Rectal smooth muscle tissue (tissue), 1 donor: Measurements from ENCODE around the gene MRPL46.
A peak's percentile ranks its signal among the peaks of the same experiment; 100 is the strongest.
"Not testable (repeated sequence)": the region's sequence is repeated elsewhere in the genome, so short reads cannot be mapped to it uniquely, and the experiment has no call there.

ENCODE experiments used
- H3K27ac ChIP-seq: one replicate; pipeline ENCODE4 v1.7.0; 2013; ENCODE audit warnings: low read depth, low read length, inconsistent platforms
- H3K27me3 ChIP-seq: one replicate; pipeline ENCODE4 v1.7.0; 2013; ENCODE audit warnings: low read length; ENCODE audit not compliant: control insufficient read depth, insufficient read depth
- H3K36me3 ChIP-seq: one replicate; pipeline ENCODE4 v1.7.0; 2013; ENCODE audit warnings: low read length; ENCODE audit not compliant: control insufficient read depth, insufficient read depth
- H3K4me1 ChIP-seq: one replicate; pipeline ENCODE4 v1.7.0; 2013; ENCODE audit warnings: low read length; ENCODE audit not compliant: control insufficient read depth, insufficient read depth
- H3K4me3 ChIP-seq: one replicate; pipeline ENCODE4 v1.7.0; 2013; ENCODE audit warnings: low read length
- H3K9ac ChIP-seq: one replicate; pipeline ENCODE4 v1.7.0; 2013; ENCODE audit warnings: low read length

Gene MRPL46

GRCh38 chr15:88473661-88474293 lies 6.6 kb upstream of the MRPL46 start:
- H3K27ac ChIP-seq, H3K9ac ChIP-seq, H3K27me3 ChIP-seq, H3K4me1 ChIP-seq, H3K4me3 ChIP-seq: not testable (repeated sequence)
- peaks cover 14% of the 10 kb centered on the region for H3K36me3 ChIP-seq

DNA sequence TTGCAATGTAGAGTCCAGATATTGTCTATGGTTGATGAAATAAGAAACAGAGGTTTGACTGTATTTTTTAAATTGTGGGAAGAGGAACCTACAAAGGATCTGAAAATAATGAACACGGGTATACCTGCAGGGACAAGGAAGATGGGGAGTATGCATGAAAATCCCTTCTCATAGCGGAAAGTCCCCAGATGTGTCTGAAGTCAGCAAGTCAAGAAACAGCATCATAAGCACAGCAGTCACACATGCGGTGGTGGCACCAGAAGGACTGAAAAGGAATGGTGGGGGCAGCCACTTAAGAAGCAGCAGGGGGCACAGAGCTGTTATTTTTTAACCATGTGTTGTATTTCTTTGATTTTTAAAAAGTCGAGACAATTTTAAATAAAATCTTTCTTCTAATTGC lies 5.0 kb upstream of the MRPL46 start:
- H3K9ac ChIP-seq: no peak overlapping the region
- H3K27ac ChIP-seq: no peak overlapping the region
- peaks cover 7% of the 10 kb centered on the region for H3K4me1 ChIP-seq
- H3K27me3 ChIP-seq: no peaks in the 10 kb centered on the region
- H3K4me3 ChIP-seq: no peak overlapping the region
- peaks cover 6% of the 10 kb centered on the region for H3K36me3 ChIP-seq

GRCh38 chr15:88470625-88471372 lies 3.6 kb upstream of the MRPL46 start:
- no peak overlapping the region for H3K27ac ChIP-seq
- H3K4me3 ChIP-seq: no peak overlapping the region
- H3K9ac ChIP-seq: no peak overlapping the region
- H3K36me3 ChIP-seq: peaks cover 6% of the 10 kb centered on the region
- H3K4me1 ChIP-seq: peaks cover 4% of the 10 kb centered on the region
- H3K27me3 ChIP-seq: no peaks in the 10 kb centered on the region

- no peak overlapping the region for H3K27ac ChIP-seq
- no peaks in the 10 kb centered on the region for H3K27me3 ChIP-seq
- H3K36me3 ChIP-seq: peaks cover 6% of the 10 kb centered on the region
Measured at GRCh38 chr15:88469321-88469720, 2.1 kb upstream of the MRPL46 start.

DNA sequence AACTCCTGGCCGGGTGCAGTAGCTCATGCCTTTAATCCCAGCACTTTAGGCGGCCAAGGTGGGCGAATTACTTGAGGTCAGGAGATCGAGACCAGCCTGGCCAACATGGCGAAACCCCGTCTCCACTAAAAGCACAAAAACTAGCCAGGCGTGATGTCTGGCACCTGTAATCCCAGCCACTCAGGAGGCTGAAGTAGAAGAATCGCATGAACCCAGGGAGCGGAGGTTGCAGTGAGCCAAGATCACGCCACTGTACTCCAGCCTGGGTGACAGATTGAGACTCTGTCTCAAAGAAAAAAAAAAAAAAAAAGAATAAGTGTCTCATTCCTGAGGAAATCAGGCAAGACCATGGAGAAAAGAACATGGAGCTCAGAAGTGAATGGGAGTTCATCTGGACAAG lies 1.5 kb upstream of the MRPL46 start:
- H3K4me3 ChIP-seq, H3K27ac ChIP-seq, H3K27me3 ChIP-seq, H3K9ac ChIP-seq, H3K4me1 ChIP-seq: not testable (repeated sequence)
- peaks cover 10% of the 10 kb centered on the region for H3K36me3 ChIP-seq

More at GRCh38 chr15:88469321-88469720, 2.1 kb upstream of the MRPL46 start:
- Histone ChIP-seq H3K4me1 (peaks cover 4% of the 10 kb centered on the region), H3K9ac (no peak overlapping the region), H3K4me3 (no peak overlapping the region)

DNA sequence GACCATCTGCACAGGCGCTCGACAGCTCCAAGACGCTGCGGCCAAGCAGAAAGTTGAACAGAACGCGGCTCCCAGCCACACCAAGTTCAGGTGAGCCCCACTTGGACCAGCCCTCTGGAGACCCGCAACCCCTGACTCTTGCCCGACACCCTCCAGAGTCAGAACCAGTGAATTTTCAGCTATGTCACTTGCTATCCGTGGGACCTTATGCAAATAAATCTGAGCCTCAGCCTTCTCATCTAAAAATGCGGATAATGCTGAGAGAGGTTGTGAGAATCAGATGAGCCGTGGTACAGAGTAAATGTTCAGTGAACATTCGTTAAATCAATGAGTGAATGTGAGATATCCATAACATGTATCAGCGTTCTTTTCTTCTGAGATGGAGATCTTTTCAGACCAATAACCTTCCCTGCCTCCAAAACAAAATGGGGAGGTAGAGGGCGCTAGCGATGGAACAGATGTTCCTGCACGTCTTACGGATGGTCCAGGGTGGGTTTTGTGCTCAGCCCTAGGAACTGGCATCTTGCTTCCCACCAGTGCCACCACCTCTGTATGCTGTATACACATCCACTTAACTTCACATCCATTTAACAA lies 844 bp upstream of the MRPL46 start:
- H3K27me3 ChIP-seq: no peaks in the 10 kb centered on the region
- H3K36me3 ChIP-seq: peaks cover 6% of the 10 kb centered on the region
- H3K27ac ChIP-seq: peak overlapping the region; percentile 90
- peak overlapping the region; percentile 12 for H3K9ac ChIP-seq
- peaks cover 4% of the 10 kb centered on the region for H3K4me1 ChIP-seq
- peak overlapping the region; percentile 95 for H3K4me3 ChIP-seq

DNA sequence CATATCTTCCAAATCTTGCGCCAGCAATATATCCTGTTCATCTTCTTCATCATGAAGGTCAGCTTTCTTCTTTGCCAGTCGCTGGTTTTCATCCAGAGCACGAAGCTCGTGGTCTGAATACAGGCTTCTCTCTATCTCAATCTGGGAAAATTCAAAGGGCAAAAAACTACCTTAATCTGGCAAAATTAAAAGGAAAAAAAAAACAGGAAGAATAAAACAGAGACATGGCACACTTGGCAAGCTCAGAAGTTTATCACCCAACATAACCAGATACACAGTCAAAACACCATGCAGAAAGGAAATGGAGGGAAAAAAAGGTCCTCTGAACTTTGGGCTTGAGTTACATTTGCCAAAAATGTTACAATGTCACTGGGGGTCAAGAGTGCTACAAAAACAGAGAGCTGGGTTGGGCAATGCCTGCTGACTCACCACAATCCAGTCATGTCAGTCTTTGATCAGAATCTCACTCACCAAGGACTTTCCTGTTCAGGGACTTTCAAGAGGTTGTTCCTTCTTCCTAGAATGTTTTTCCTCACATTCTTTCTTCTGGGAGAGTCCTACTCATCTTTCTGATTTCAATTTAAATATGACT lies 1.5 kb downstream of the MRPL46 start:
- H3K4me3 ChIP-seq: no peak overlapping the region
- H3K9ac ChIP-seq: no peak overlapping the region
- peaks cover 4% of the 10 kb centered on the region for H3K4me1 ChIP-seq
- H3K36me3 ChIP-seq: peaks cover 11% of the 10 kb centered on the region
- H3K27me3 ChIP-seq: no peaks in the 10 kb centered on the region
- H3K27ac ChIP-seq: no peak overlapping the region

- H3K4me1 ChIP-seq: peaks cover 4% of the 10 kb centered on the region
- H3K36me3 ChIP-seq: peaks cover 20% of the 10 kb centered on the region
- no peak overlapping the region for H3K4me3 ChIP-seq
- no peak overlapping the region for H3K9ac ChIP-seq
- no peak overlapping the region for H3K27ac ChIP-seq
- H3K27me3 ChIP-seq: no peaks in the 10 kb centered on the region
Measured at GRCh38 chr15:88463870-88464532, 3.2 kb downstream of the MRPL46 start.

GRCh38 chr15:88456733-88457132 lies 10.5 kb downstream of the MRPL46 start:
- Histone ChIP-seq H3K27me3 (no peaks in the 10 kb centered on the region), H3K4me1 (no peaks in the 10 kb centered on the region), H3K36me3 (peaks cover 15% of the 10 kb centered on the region), H3K4me3 (no peak overlapping the region), H3K27ac (no peak overlapping the region), H3K9ac (no peak overlapping the region)

DNA sequence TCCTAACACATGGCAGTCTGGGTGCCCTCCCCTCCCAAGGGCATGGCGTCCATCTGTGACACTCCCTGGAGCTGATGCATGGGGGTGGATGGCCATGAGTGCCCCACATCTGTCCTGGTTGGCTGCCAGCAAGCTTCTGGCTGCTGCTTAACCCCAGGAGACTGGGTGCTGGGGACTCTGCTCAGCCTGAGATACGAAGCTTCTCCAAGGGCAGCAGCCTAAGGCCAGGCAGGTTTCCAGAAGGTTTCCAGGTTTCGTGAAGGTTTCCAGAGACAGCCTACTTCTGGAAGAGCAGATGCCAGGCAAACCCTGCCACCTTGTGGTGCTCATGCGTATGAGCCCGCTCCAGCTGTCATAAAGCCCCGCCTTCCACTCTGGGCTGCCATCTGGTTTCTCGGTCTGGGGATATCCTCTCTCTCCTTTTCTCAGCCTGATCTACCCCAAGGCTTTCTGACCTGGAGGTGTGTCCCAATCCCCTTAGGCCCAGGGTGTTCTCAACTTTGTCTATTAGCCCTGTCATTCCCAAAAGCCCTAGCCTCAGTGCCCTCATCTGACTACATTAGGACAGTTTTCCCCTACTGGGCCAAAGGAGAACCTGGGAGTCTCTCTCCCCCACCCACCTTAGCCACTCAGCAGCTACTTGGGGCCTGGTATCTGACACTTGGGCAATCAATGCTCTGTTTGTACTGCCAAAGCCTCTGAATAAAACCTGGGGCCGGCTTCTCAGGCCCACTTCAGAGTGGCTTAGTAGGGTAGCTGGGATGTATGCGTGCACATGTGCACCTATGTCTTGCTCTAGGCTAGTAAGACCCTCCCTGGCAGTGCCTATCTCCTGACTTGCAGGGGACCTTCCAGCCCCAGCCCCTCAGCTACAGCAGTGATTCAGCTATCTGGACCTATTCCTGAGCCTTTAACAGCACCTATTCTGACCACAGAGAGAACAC lies 12.0 kb downstream of the MRPL46 start:
- Histone ChIP-seq H3K36me3 (peaks cover 15% of the 10 kb centered on the region), H3K9ac (no peak overlapping the region), H3K4me3 (peak overlapping the region; percentile 10), H3K27me3 (no peaks in the 10 kb centered on the region), H3K27ac (no peak overlapping the region), H3K4me1 (no peaks in the 10 kb centered on the region)

GRCh38 chr15:88454236-88454635 lies 13.0 kb downstream of the MRPL46 start:
- H3K9ac ChIP-seq: no peak overlapping the region

More at GRCh38 chr15:88454236-88454635, 13.0 kb downstream of the MRPL46 start:
- Histone ChIP-seq H3K4me3 (no peak overlapping the region), H3K27ac (no peak overlapping the region), H3K4me1 (peaks cover 3% of the 10 kb centered on the region), H3K36me3 (peaks cover 7% of the 10 kb centered on the region), H3K27me3 (no peaks in the 10 kb centered on the region)
